Measurements from ENCODE around the gene DCLRE1A.

Gene DCLRE1A

DNA sequence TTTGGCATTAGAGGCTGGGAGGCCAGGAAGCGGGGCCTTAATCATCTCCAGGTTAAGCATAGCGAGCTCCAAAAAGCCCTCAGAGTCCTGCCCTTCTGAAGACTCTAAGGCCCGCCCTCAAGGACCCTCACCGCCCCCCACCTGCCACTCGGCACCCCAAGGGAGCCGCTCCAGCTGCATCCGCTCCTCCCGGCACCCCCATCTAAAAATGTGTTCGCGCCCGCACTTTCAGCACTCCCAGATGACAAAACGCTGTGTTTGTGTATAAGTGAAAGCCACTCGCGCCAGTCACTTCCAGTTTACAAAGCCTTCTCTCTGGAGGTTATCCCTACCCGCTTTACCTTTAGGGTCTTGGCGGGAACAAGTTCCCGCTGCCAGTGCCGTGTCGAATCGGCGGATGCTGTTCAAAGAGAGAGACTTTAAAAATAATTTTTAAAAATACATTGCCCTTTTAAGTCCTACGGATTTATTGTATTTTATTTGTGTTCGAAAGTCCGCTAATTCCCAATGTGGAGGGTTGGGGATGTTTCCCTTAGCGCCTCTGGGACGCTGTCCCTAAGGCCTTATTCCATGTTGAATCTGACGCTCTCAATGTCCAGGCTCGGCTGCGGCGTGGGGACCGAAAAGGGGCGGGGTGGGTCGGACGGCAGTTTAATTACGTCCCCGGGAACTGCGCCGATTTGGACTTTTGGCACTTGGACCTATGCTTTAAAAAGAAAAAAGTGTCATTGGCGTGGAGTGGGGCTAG, at the start of gene DCLRE1A, which contains the start of gene NHLRC2:
Gene DCLRE1A (minus strand): TSS at position 70 of the 748 bp plus-strand sequence. CDS start 900 bp downstream, outside the sequence.
Gene NHLRC2 (plus strand): TSS at position 649 of the 748 bp plus-strand sequence. CDS start 212 bp downstream, outside the sequence.
- Histone ChIP-seq H3K9ac (ENCODE audit: low read length) (peak within 1 kb of the TSS; percentile 98), H3K4me3 (ENCODE audit: low read length) (peak within 1 kb of the TSS; percentile 97), H3K4me1 (ENCODE audit: control insufficient read depth, insufficient read depth, low read length) (peaks cover 6% of the 10 kb centered on the region), H3K9me3 (ENCODE audit: control insufficient read depth, low read length) (no peaks in the 10 kb centered on the region), H3K27me3 (ENCODE audit: control insufficient read depth, insufficient read depth, low read length) (no peaks in the 10 kb centered on the region), H3K36me3 (ENCODE audit: control insufficient read depth, insufficient read depth, low read length) (no peaks in the 10 kb centered on the region)

DNA sequence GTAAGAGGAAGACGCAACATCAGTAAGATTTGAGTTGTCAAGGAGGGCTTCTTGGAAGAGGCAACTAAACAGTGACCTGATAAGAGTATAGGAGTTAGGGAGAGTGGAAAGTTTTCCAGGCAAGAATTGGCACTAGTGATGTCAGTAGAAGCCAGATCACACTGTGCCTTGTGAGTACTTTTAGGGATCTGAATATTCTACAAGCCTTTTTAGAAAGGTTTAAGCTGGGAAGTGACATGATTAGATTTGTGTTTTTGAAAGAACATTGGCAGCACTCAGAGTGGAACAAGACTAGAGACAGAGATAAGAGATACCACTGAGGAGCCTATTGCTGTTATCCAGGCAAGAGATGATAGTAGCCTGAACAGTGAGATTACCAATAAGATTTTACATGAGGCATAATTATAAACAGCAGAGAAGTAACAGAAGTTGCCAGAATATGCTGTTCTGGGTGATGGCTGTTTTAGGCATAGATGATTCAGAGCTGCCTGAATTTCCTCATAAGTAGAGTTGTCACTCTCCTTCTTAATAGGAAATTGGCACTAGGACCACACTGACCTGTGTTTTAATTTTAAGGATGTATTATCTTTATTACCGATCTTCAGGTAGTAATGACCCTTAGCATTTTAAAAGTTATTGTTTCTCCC, 46.2 kb upstream of the DCLRE1A start:
- H3K9me3 ChIP-seq (ENCODE audit: control insufficient read depth, low read length), result no peaks in the 10 kb centered on the region
- no peak overlapping the region for H3K4me3 ChIP-seq (ENCODE audit: low read length)
- no peaks in the 10 kb centered on the region for H3K4me1 ChIP-seq (ENCODE audit: control insufficient read depth, insufficient read depth, low read length)
- H3K27me3 ChIP-seq (ENCODE audit: control insufficient read depth, insufficient read depth, low read length), result no peaks in the 10 kb centered on the region
- H3K9ac ChIP-seq (ENCODE audit: low read length), result no peak overlapping the region
- no peaks in the 10 kb centered on the region for H3K36me3 ChIP-seq (ENCODE audit: control insufficient read depth, insufficient read depth, low read length)

DNA sequence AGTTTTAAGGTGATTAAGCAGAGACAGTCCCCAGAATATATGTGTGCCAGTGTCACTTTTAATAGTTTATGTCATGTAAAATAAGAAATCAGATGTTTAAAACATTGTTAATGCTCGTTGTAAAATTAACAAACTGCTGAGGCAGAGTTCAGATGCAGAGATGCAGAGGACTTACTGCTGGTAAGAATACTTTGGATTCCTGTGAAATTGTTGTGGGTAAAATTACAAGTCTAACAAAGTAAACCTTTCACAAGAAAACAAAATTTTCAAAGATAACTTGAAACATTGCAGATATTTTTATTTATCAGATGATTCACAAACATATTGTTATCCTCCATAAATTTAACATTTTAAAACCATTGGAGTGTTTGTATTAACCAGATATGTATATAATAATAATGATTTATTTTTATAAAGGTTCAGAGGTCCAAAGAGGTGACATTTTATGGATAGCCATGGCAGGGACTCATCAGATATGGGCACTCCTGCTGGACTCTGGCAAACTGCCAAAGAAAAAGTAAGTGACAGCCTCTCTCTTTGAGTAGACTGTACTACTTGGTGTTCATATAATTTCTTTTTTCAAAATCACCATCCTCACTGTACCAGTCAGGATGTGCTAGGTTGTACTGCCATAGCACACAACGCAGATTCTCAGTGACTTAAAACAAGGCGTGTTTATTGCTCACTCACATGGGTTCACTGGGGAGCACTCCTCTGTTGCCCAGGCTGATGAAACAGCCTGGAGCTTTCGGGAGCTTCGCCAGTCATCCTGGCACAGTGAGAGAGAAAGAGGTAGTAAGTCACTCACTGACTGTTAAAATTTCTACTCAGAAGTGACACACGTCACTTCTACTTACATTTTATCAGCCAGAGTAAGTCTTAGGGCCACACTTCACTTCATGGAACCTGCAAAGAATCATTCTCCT, 44.1 kb upstream of the DCLRE1A start:
- Histone ChIP-seq H3K9me3 (ENCODE audit: control insufficient read depth, low read length) (no peaks in the 10 kb centered on the region), H3K27me3 (ENCODE audit: control insufficient read depth, insufficient read depth, low read length) (no peaks in the 10 kb centered on the region), H3K9ac (ENCODE audit: low read length) (no peak overlapping the region), H3K4me1 (ENCODE audit: control insufficient read depth, insufficient read depth, low read length) (peaks cover 11% of the 10 kb centered on the region), H3K4me3 (ENCODE audit: low read length) (no peak overlapping the region), H3K36me3 (ENCODE audit: control insufficient read depth, insufficient read depth, low read length) (no peaks in the 10 kb centered on the region)

DNA sequence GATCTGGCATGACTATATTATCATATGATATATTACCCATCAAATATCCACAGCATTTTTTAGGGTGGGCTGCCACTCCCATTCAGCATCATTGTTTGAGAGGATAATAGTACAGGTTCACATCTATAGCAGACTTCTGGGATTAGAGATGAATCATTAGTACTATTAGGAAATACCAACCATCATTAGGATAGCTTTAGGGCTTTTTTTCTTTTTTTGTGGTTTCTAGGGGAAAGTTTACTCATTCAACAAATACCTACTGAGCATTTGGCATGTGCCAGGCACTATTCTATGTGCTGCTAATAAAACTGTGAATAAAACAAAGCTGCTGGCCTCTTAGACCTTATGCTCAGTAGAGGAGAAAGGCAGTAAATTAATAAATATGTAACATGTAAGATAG, 41.1 kb upstream of the DCLRE1A start:
- Histone ChIP-seq H3K9ac (ENCODE audit: low read length) (no peak overlapping the region), H3K9me3 (ENCODE audit: control insufficient read depth, low read length) (no peaks in the 10 kb centered on the region), H3K36me3 (ENCODE audit: control insufficient read depth, insufficient read depth, low read length) (no peaks in the 10 kb centered on the region), H3K4me1 (ENCODE audit: control insufficient read depth, insufficient read depth, low read length) (peaks cover 12% of the 10 kb centered on the region), H3K4me3 (ENCODE audit: low read length) (no peak overlapping the region), H3K27me3 (ENCODE audit: control insufficient read depth, insufficient read depth, low read length) (no peaks in the 10 kb centered on the region)

DNA sequence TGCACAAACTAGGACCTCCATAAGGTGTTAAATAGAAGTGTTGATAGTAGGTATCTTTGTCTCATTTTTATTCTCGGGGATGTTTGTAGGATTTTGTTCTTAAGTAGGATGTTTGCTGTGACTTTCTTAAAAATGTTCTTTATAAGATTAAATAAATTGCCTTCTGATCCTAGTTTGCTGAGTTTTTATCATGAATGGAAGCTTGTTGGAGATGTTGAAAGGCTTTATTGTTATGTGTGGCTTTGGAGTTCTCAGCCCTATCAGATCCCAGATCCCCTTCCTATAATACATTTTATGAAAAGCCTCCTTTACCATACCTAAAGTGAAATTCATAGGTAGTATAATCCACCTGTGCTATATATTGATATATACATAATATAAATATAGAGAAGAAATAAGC, 40.7 kb upstream of the DCLRE1A start:
- peaks cover 12% of the 10 kb centered on the region for H3K4me1 ChIP-seq (ENCODE audit: control insufficient read depth, insufficient read depth, low read length)
- no peaks in the 10 kb centered on the region for H3K36me3 ChIP-seq (ENCODE audit: control insufficient read depth, insufficient read depth, low read length)
- H3K4me3 ChIP-seq (ENCODE audit: low read length), result no peak overlapping the region
- no peaks in the 10 kb centered on the region for H3K27me3 ChIP-seq (ENCODE audit: control insufficient read depth, insufficient read depth, low read length)
- H3K9me3 ChIP-seq (ENCODE audit: control insufficient read depth, low read length), result no peaks in the 10 kb centered on the region
- H3K9ac ChIP-seq (ENCODE audit: low read length), result no peak overlapping the region

DNA sequence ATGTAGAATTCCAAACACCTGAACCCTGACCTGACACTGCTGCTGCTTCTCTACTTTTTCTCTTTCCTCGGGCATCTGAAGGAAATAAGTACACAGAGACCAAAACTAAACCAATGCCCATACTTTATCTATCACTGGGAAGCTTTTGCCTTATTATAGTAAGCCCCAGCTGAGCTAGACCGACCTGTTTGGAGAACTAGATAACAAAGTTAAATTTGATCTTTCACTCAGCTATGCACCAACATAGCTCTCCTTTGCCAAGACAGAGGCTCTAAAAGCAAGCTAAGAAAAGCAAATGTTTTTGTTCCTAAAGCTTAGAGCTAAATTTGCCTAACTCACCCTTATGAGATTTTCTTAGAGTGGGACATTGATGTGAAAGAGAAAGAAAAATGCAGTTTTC, 39.7 kb upstream of the DCLRE1A start:
- no peak overlapping the region for H3K9ac ChIP-seq (ENCODE audit: low read length)
- peaks cover 12% of the 10 kb centered on the region for H3K4me1 ChIP-seq (ENCODE audit: control insufficient read depth, insufficient read depth, low read length)
- H3K36me3 ChIP-seq (ENCODE audit: control insufficient read depth, insufficient read depth, low read length), result no peaks in the 10 kb centered on the region
- no peaks in the 10 kb centered on the region for H3K27me3 ChIP-seq (ENCODE audit: control insufficient read depth, insufficient read depth, low read length)
- H3K4me3 ChIP-seq (ENCODE audit: low read length), result no peak overlapping the region
- H3K9me3 ChIP-seq (ENCODE audit: control insufficient read depth, low read length), result no peaks in the 10 kb centered on the region

DNA sequence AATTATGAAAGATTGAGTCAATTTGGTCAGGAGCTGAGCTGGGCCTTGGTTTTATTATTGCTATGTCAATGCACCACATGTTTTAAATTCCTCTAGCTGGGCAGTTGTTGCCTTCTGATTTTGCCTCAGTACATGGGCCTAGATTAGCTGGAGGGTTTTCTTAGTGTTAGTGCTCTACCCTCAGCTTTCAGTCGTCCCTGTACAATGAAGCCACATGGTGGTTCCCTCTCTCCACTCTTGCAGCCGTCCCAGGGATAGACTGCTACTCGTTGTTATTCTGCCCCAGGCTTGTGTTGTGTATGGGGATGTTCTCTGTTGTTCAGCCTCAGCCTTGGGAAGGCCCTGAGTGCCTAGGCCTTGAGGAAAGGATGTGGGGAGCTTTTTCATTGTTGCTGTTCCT, 37.6 kb upstream of the DCLRE1A start:
- no peaks in the 10 kb centered on the region for H3K9me3 ChIP-seq (ENCODE audit: control insufficient read depth, low read length)
- no peak overlapping the region for H3K9ac ChIP-seq (ENCODE audit: low read length)
- H3K27me3 ChIP-seq (ENCODE audit: control insufficient read depth, insufficient read depth, low read length), result no peaks in the 10 kb centered on the region
- H3K36me3 ChIP-seq (ENCODE audit: control insufficient read depth, insufficient read depth, low read length), result no peaks in the 10 kb centered on the region
- H3K4me3 ChIP-seq (ENCODE audit: low read length), result no peak overlapping the region
- peaks cover 12% of the 10 kb centered on the region for H3K4me1 ChIP-seq (ENCODE audit: control insufficient read depth, insufficient read depth, low read length)

DNA sequence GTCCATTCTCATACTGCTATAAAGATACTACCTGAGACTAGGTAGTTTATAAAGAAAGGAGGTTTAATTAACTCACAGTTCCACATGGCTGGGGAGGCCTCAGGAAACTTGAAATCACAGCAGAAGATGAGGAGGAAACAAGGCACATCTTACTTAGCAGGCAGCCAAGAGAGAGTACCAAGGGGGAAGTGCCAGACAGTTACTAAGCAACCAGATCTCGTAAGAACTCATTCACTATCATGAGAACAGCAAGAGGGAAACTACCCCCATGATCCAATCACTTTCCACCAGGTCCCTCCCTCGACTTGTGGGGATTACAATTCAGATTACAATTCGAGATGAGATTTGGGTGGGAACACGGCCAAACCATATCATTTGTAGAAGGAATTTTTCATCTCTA, 36.9 kb upstream of the DCLRE1A start:
- Histone ChIP-seq H3K27me3 (ENCODE audit: control insufficient read depth, insufficient read depth, low read length) (no peaks in the 10 kb centered on the region), H3K9ac (ENCODE audit: low read length) (no peak overlapping the region)

DNA sequence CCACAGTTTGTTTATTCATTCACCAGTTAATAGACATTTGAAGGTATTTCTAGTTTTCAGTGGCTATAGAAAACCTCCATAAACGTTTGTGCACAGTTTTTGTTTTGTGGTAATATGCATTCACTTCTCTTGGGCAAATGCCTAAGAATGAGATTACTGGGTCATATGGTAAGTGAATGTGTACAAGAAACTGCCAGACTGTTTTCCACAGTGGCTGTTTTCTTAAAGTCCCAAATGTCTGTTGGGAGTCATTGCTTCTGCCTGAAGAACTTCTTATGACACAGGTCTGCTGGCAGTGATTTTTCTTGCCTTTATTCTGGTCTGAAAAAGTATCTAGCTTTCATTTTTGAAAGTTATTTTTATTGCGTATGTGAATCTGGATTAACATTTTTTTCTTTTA, 36.0 kb upstream of the DCLRE1A start:
- H3K9ac ChIP-seq (ENCODE audit: low read length), result no peak overlapping the region
- no peaks in the 10 kb centered on the region for H3K36me3 ChIP-seq (ENCODE audit: control insufficient read depth, insufficient read depth, low read length)
- H3K9me3 ChIP-seq (ENCODE audit: control insufficient read depth, low read length), result no peaks in the 10 kb centered on the region
- peaks cover 12% of the 10 kb centered on the region for H3K4me1 ChIP-seq (ENCODE audit: control insufficient read depth, insufficient read depth, low read length)
- no peaks in the 10 kb centered on the region for H3K27me3 ChIP-seq (ENCODE audit: control insufficient read depth, insufficient read depth, low read length)
- no peak overlapping the region for H3K4me3 ChIP-seq (ENCODE audit: low read length)

More for the DNA sequence above, 36.9 kb upstream of the DCLRE1A start:
- Histone ChIP-seq H3K36me3 (ENCODE audit: control insufficient read depth, insufficient read depth, low read length) (no peaks in the 10 kb centered on the region), H3K4me3 (ENCODE audit: low read length) (no peak overlapping the region), H3K4me1 (ENCODE audit: control insufficient read depth, insufficient read depth, low read length) (peaks cover 12% of the 10 kb centered on the region), H3K9me3 (ENCODE audit: control insufficient read depth, low read length) (no peaks in the 10 kb centered on the region)

DNA sequence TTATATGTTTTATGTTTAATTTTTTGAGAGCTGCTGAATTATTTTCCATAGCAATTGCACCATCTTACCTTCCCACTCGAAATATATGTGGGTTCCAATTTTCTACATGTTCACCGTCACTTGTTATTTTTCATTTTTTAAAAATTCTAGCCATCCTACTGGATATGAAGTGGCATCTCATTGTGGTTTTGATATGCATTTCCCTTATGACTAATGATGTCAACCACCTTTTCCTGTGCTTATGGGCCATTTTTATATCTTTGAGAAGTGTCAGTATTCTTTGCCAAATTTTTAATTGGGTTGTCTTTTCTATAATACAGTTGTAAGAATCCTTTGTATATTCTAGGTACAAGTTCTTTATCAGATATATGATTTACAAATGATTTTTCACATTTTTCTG, 28.4 kb upstream of the DCLRE1A start:
- H3K9ac ChIP-seq (ENCODE audit: low read length), result no peak overlapping the region
- no peaks in the 10 kb centered on the region for H3K36me3 ChIP-seq (ENCODE audit: control insufficient read depth, insufficient read depth, low read length)
- H3K9me3 ChIP-seq (ENCODE audit: control insufficient read depth, low read length), result no peaks in the 10 kb centered on the region
- H3K4me3 ChIP-seq (ENCODE audit: low read length), result no peak overlapping the region
- H3K27me3 ChIP-seq (ENCODE audit: control insufficient read depth, insufficient read depth, low read length), result no peaks in the 10 kb centered on the region
- no peaks in the 10 kb centered on the region for H3K4me1 ChIP-seq (ENCODE audit: control insufficient read depth, insufficient read depth, low read length)

DNA sequence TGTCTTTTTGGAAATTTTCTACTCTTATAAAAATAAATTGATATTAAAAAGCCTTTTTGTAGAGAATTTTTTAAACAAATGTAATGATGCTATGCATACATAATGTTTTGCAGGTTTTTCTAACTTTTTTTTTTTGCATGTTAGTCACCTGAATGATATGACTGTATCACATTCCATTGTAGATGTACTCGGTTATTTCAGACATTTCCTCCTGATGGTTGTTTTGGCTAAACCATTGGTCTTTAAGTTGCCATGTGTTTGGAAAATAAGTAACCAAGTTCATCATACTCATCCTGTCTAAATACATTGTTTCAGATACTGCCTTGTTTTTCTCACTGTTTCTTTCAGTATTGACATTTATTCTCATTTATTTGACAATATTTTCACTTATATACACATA, 26.4 kb upstream of the DCLRE1A start:
- Histone ChIP-seq H3K36me3 (ENCODE audit: control insufficient read depth, insufficient read depth, low read length) (no peaks in the 10 kb centered on the region), H3K9ac (ENCODE audit: low read length) (no peak overlapping the region), H3K9me3 (ENCODE audit: control insufficient read depth, low read length) (no peaks in the 10 kb centered on the region), H3K4me3 (ENCODE audit: low read length) (no peak overlapping the region), H3K27me3 (ENCODE audit: control insufficient read depth, insufficient read depth, low read length) (no peaks in the 10 kb centered on the region), H3K4me1 (ENCODE audit: control insufficient read depth, insufficient read depth, low read length) (no peaks in the 10 kb centered on the region)

DNA sequence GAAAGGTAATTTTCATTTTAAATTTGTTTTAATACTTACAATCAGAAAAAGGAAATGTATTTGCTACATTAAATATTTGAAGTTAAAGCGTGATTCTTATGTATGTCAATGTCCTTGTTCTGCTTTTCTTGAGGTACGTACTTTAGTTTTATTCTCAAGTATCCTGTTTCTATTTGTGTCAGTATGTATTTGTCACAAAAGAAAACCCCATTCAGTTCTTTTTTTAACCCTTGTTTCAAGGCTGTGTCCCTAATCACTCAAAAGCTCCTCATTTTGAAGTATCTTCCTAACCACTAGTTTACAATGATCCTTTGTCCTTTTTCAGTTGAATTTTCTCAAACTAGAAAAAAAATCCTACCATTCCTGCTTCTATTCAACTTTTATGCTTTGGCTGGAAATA, 25.8 kb upstream of the DCLRE1A start:
- no peaks in the 10 kb centered on the region for H3K4me1 ChIP-seq (ENCODE audit: control insufficient read depth, insufficient read depth, low read length)
- H3K4me3 ChIP-seq (ENCODE audit: low read length), result no peak overlapping the region
- no peaks in the 10 kb centered on the region for H3K36me3 ChIP-seq (ENCODE audit: control insufficient read depth, insufficient read depth, low read length)
- no peaks in the 10 kb centered on the region for H3K27me3 ChIP-seq (ENCODE audit: control insufficient read depth, insufficient read depth, low read length)
- H3K9ac ChIP-seq (ENCODE audit: low read length), result no peak overlapping the region
- H3K9me3 ChIP-seq (ENCODE audit: control insufficient read depth, low read length), result no peaks in the 10 kb centered on the region
